Smooth muscle cell (in vitro differentiated cells): ENCODE results near the gene MYH7B. TPM values are rescaled to one million over a fixed set of nuclear protein-coding genes. Genes with fewer than 3 reads are reported as not detected.

Experiments
- DNase-seq: peaks from one replicate; lab custom pipeline; 2025; ENCODE audit not compliant: unreplicated experiment; lab: John Stamatoyannopoulos, UW
- H2AFZ ChIP-seq: fragments of 200-600 bp; sonication (generic); 2 replicates; pipeline ENCODE4 v1.6.0; 2016; ENCODE audit warnings: antibody characterized with exemption, low read depth, mild to moderate bottlenecking
- H3F3A ChIP-seq: fragments of 200-600 bp; sonication (generic); 2 replicates; pipeline ENCODE4 v1.6.0; 2017; ENCODE audit warnings: antibody characterized with exemption, low read depth
- H3K27ac ChIP-seq: fragments of 200-600 bp; sonication (generic); 2 replicates; pipeline ENCODE4 v1.5.1; 2016; ENCODE audit warnings: low read depth, mild to moderate bottlenecking
- H3K27me3 ChIP-seq: fragments of 200-600 bp; sonication (generic); 2 replicates; pipeline ENCODE4 v1.6.1; 2016; ENCODE audit warnings: low read depth, mild to moderate bottlenecking
- H3K36me3 ChIP-seq: fragments of 200-600 bp; sonication (generic); 2 replicates; pipeline ENCODE4 v1.5.1; 2016; ENCODE audit warnings: low read depth
- H3K4me1 ChIP-seq: fragments of 200-600 bp; sonication (generic); 2 replicates; pipeline ENCODE4 v1.5.1; 2016; ENCODE audit warnings: low read depth
- H3K4me2 ChIP-seq: fragments of 200-600 bp; sonication (generic); 2 replicates; pipeline ENCODE4 v1.6.0; 2016; ENCODE audit warnings: mild to moderate bottlenecking
- H3K4me3 ChIP-seq: fragments of 200-600 bp; sonication (generic); 2 replicates; pipeline ENCODE4 v1.5.1; 2016; ENCODE audit warnings: mild to moderate bottlenecking
- H3K79me2 ChIP-seq: fragments of 200-600 bp; sonication (generic); 2 replicates; pipeline ENCODE4 v1.6.0; 2016; ENCODE audit warnings: low read depth, mild to moderate bottlenecking
- H3K9ac ChIP-seq: fragments of 200-600 bp; sonication (generic); 2 replicates; pipeline ENCODE4 v1.6.0; 2016; ENCODE audit warnings: low read depth
- H3K9me3 ChIP-seq: fragments of 200-600 bp; sonication (generic); replicated peaks from 2 replicates; pipeline ENCODE4 v1.5.1; 2016; ENCODE audit warnings: low read depth
- H4K20me1 ChIP-seq: fragments of 200-600 bp; sonication (generic); 2 replicates; pipeline ENCODE4 v1.6.0; 2016; ENCODE audit warnings: low read depth
- WGBS: methylation state at CpG from one replicate; pipeline ENCODE4 v1.1.7; 2016; ENCODE audit warnings: low lambda C conversion rate; 5-methylcytosine and 5-hydroxymethylcytosine counted together
- polyA plus RNA-seq: library from polyadenylated mRNA; unstranded; fragments of >200 nt; fragmentation: Nextera tagmentation; extraction: Ambion mirVana; gene quantifications from 2 replicates; pipeline ENCODE4 v1.2.1, GENCODE V29; 2016
- total RNA-seq: library from RNA; depleted of rRNA; stranded (reverse); fragments of >200 nt; gene quantifications from 2 replicates; pipeline ENCODE4 v1.2.3, GENCODE V29; 2014
- TF ChIP-seq, protein P1 (sequence below): fragments of 200-600 bp; sonication (generic); IDR thresholded peaks from 2 replicates; pipeline ENCODE4 v1.5.1; 2017; ENCODE audit warnings: borderline replicate concordance, mild to moderate bottlenecking, antibody characterized with exemption; ENCODE audit not compliant: insufficient read depth, poor library complexity, severe bottlenecking

MYH7B gene
- total and polyA plus RNA-seq, 2 experiments from 2014 or later = 0.67 TPM; not detected in 1

DNA sequence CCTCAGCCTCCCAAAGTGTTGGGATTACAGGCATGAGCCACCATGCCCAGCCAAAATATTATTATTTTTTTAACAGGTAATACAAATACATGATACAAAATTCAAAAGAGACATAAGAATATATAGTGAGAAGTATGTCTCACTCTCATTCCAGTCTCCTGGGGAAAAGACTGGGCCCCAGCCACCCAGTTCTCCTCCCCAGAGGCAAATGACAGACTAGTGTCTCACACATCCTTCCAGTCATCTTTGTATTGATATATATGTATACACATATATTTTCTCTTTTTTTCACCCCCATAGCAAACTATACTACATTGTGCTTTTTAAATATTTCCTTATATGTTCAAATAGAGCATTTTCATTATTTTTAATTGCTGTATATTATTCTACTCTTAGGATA is 8.3 kb upstream of the MYH7B start:
- Histone ChIP-seq H4K20me1 (peaks cover 4% of the 10 kb centered on the region), H3K27ac (no peak overlapping the region), H3K9me3 (no peaks in the 10 kb centered on the region), H2AFZ (no peak overlapping the region), H3K79me2 (no peaks in the 10 kb centered on the region), H3K9ac (no peak overlapping the region), H3K4me3 (no peak overlapping the region), H3K27me3 (no peaks in the 10 kb centered on the region), H3K4me2 (no peak overlapping the region), H3K4me1 (no peaks in the 10 kb centered on the region), H3F3A (no peaks in the 10 kb centered on the region), H3K36me3 (no peaks in the 10 kb centered on the region)
- DNase-seq = no peak
- TF ChIP-seq, protein P1, sequence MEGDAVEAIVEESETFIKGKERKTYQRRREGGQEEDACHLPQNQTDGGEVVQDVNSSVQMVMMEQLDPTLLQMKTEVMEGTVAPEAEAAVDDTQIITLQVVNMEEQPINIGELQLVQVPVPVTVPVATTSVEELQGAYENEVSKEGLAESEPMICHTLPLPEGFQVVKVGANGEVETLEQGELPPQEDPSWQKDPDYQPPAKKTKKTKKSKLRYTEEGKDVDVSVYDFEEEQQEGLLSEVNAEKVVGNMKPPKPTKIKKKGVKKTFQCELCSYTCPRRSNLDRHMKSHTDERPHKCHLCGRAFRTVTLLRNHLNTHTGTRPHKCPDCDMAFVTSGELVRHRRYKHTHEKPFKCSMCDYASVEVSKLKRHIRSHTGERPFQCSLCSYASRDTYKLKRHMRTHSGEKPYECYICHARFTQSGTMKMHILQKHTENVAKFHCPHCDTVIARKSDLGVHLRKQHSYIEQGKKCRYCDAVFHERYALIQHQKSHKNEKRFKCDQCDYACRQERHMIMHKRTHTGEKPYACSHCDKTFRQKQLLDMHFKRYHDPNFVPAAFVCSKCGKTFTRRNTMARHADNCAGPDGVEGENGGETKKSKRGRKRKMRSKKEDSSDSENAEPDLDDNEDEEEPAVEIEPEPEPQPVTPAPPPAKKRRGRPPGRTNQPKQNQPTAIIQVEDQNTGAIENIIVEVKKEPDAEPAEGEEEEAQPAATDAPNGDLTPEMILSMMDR = no peak

DNA sequence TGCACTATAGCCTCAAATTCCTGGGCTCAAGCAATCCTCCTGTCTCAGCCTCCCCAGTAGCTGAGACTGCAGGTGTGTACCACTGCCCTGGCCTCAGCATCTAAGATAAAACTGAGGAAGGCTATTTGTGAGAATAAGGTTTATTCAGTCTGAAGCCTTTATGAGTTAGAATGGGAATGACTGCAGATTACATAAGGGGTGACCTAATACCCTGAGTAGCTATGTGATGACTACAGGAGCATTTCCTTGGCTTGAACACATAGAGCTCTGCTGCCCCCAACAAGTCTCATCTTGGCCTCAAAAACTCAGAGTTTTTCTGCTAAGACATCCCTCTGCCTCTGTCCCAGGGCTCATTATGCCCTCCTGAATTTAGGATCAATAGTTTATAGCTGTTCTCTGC is 7.6 kb upstream of the MYH7B start:
- H3K27ac ChIP-seq = no peak overlapping the region

DNA sequence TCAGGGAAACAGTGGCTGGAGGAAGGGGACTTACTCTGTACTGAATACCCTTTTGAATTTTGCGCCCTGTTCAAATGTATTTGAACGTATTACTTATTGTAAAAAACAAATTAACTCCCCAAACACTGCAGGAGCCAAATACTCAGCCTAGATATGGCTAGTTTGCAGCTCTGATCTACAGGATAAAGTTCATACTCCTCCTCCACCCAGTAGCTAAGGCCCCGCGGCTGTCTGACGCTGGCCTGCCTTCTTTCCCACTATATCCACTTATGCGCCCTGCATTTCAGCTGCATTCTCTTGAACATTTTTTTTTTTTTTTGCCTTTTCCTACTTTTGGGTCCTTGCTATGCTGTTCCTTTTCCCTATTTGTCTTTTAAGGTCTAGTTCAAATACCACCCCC is 6.5 kb upstream of the MYH7B start:
- WGBS = 95% methylated on average over 6 of the region's 6 CpGs
- Histone ChIP-seq H3K4me2 (no peak overlapping the region), H3K9me3 (no peaks in the 10 kb centered on the region), H3K4me3 (no peak overlapping the region), H3K79me2 (peaks cover 2% of the 10 kb centered on the region), H3F3A (no peaks in the 10 kb centered on the region), H3K36me3 (no peaks in the 10 kb centered on the region), H3K27ac (no peak overlapping the region), H4K20me1 (peaks cover 4% of the 10 kb centered on the region), H2AFZ (no peak overlapping the region), H3K9ac (no peak overlapping the region), H3K4me1 (no peaks in the 10 kb centered on the region), H3K27me3 (no peaks in the 10 kb centered on the region)
- DNase-seq = no peak
- TF ChIP-seq, protein P1 = no peak

More for the DNA sequence above, 7.6 kb upstream of the MYH7B start:
- TF ChIP-seq, protein P1 = no peak
- Histone ChIP-seq H3K79me2 (no peaks in the 10 kb centered on the region), H3K9ac (no peak overlapping the region), H3F3A (no peaks in the 10 kb centered on the region), H3K4me1 (no peaks in the 10 kb centered on the region), H4K20me1 (peaks cover 4% of the 10 kb centered on the region), H2AFZ (no peak overlapping the region), H3K9me3 (no peaks in the 10 kb centered on the region), H3K4me3 (no peak overlapping the region), H3K27me3 (no peaks in the 10 kb centered on the region), H3K36me3 (no peaks in the 10 kb centered on the region), H3K4me2 (no peak overlapping the region)
- no peak for DNase-seq

DNA sequence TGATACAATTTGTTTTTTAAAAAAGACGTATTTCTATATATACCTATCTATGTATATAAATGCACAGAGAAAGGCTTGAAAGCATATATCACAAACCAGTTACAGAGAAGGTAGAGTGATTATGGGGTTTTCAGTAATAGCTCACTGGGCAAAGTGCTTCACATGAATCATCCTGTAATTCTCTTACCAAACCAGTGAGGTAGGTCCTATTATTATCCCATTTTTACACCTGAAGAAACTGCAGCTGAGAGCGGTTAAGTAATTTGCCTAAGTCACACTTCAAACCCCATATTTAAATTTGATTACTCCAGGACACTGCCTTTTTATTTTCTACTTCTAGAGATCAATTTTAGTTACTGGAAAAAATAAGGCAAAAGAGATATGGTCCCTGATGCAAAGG is 4.4 kb upstream of the MYH7B start:
- TF ChIP-seq, protein P1 = no peak
- peaks cover 9% of the 10 kb centered on the region for H3K79me2 ChIP-seq
- H4K20me1 ChIP-seq = peaks cover 4% of the 10 kb centered on the region
- no peaks in the 10 kb centered on the region for H3K36me3 ChIP-seq
- H3K27me3 ChIP-seq = no peaks in the 10 kb centered on the region
- no peaks in the 10 kb centered on the region for H3K9me3 ChIP-seq
- no peak overlapping the region for H3K4me3 ChIP-seq
- H3K9ac ChIP-seq = no peak overlapping the region
- no peak for DNase-seq
- H3K27ac ChIP-seq = no peak overlapping the region
- H3K4me1 ChIP-seq = peaks cover 10% of the 10 kb centered on the region
- H2AFZ ChIP-seq = no peak overlapping the region
- peaks cover under 1% of the 10 kb centered on the region for H3F3A ChIP-seq
- WGBS = 93% methylated on average over 2 of the region's 2 CpGs
- H3K4me2 ChIP-seq = no peak overlapping the region
